Mammary epithelial cell (primary cell): ENCODE data around the gene SLC25A13.

ENCODE experiments used
- EZH2 ChIP-seq: IDR thresholded peaks from 2 replicates; pipeline ENCODE4 v1.6.1; 2012; ENCODE audit warnings: low read length, inconsistent platforms, borderline replicate concordance
- TF ChIP-seq, protein P1 (sequence below), 2 donors: IDR thresholded peaks in 1 of 2; conservative IDR thresholded peaks in 1 of 2; 2 replicates each; pipeline ENCODE4 v1.5.1; 2011 to 2012; ENCODE audit warnings: inconsistent platforms in 2 of 2, low read length in 2 of 2, mild to moderate bottlenecking in 2 of 2, control low read depth in 1 of 2, low read depth in 1 of 2; ENCODE audit not compliant: insufficient read depth in 1 of 2; ENCODE audit errors: extremely low read depth in 1 of 2

DNA sequence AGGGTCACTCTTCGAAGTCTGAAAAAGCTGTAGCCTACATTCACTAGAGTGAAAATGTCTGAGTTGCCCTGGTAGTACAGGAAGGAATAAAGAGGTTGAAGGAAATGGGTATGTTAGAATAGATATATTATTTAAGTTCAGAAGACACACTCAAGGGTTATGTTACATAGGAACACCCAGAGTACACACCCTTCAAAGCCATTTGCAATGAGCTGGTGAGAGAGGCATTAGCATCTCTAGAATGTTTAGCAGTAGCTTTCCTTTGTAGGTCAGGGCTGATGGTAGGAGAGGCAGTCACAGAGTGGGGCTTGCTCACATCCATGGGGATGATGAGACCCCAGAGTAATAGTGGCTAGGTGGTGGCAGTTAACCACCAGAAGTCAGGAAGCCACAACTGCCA, 221.2 kb downstream of the SLC25A13 start:
- TF ChIP-seq, protein P1, sequence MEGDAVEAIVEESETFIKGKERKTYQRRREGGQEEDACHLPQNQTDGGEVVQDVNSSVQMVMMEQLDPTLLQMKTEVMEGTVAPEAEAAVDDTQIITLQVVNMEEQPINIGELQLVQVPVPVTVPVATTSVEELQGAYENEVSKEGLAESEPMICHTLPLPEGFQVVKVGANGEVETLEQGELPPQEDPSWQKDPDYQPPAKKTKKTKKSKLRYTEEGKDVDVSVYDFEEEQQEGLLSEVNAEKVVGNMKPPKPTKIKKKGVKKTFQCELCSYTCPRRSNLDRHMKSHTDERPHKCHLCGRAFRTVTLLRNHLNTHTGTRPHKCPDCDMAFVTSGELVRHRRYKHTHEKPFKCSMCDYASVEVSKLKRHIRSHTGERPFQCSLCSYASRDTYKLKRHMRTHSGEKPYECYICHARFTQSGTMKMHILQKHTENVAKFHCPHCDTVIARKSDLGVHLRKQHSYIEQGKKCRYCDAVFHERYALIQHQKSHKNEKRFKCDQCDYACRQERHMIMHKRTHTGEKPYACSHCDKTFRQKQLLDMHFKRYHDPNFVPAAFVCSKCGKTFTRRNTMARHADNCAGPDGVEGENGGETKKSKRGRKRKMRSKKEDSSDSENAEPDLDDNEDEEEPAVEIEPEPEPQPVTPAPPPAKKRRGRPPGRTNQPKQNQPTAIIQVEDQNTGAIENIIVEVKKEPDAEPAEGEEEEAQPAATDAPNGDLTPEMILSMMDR (conservative IDR thresholded peaks at IDR 0.05 in 1 of 2, IDR thresholded peaks at IDR 0.05 in 1 of 2; ENCODE audit: extremely low read depth in 1 of 2, insufficient read depth in 1 of 2, low read depth in 1 of 2, low read length in 2 of 2): no peak
- TF ChIP-seq EZH2: no peak
